Activated naive CD8-positive, alpha-beta T cell treated with anti-CD3 and anti-CD28 coated beads, Interleukin-2, amount 10 ng/mL, durations not matched to agents 7 days and 5 days (primary cell): ENCODE data around the gene CIAPIN1. TPM values are rescaled to one million over a fixed set of nuclear protein-coding genes. Genes with fewer than 3 reads are reported as not detected.

ENCODE experiments used
- total RNA-seq, 2 experiments: library from RNA; stranded (reverse); gene quantifications; one replicate each; pipeline ENCODE4 v1.2.3, GENCODE V29; 2021

CIAPIN1 gene
- total RNA-seq, 2 experiments from 2014 or later = 36.7 to 37.7 TPM

Other genes starting within 250 kb of the CIAPIN1 start
- gene ARL2BP, start 202.1 kb downstream of the CIAPIN1 start, total RNA-seq = 10 to 100 TPM; 34.9 to 37.9 TPM
- under 1 TPM; 0.08 to 0.26 TPM for gene PLLP, start 162.7 kb downstream of the CIAPIN1 start, total RNA-seq
- gene CCL22, start 88.6 kb downstream of the CIAPIN1 start, total RNA-seq = under 1 TPM; 0.17 to 0.33 TPM
- gene CX3CL1, start 74.9 kb downstream of the CIAPIN1 start, total RNA-seq = not detected
- gene CCL17, start 42.6 kb downstream of the CIAPIN1 start, total RNA-seq = not detected
- 10 to 100 TPM; 37.1 to 40.3 TPM for gene COQ9, start 94 bp upstream of the CIAPIN1 start, total RNA-seq
- gene POLR2C, start 15.3 kb upstream of the CIAPIN1 start, total RNA-seq = 10 to 100 TPM; 61.1 to 63.6 TPM
- 1 to 10 TPM; 6.3 to 6.4 TPM for gene DOK4, start 39.1 kb upstream of the CIAPIN1 start, total RNA-seq
- 10 to 100 TPM; 11.3 to 15.1 TPM for gene CCDC102A, start 89.2 kb upstream of the CIAPIN1 start, total RNA-seq
- 10 to 100 TPM; 14.3 to 15.7 TPM for gene ADGRG5, start 95.3 kb upstream of the CIAPIN1 start, total RNA-seq
- 1 to 10 TPM; 4.3 to 5.6 TPM for gene ADGRG1, start 181.2 kb upstream of the CIAPIN1 start, total RNA-seq
- gene ADGRG3, start 220.9 kb upstream of the CIAPIN1 start, total RNA-seq = not detected
- gene DRC7, start 247.4 kb upstream of the CIAPIN1 start, total RNA-seq = under 1 TPM in 1 of 2 experiments, not detected in 1; 0.17 TPM